ENCODE measurements around the gene DMPK.

DNA sequence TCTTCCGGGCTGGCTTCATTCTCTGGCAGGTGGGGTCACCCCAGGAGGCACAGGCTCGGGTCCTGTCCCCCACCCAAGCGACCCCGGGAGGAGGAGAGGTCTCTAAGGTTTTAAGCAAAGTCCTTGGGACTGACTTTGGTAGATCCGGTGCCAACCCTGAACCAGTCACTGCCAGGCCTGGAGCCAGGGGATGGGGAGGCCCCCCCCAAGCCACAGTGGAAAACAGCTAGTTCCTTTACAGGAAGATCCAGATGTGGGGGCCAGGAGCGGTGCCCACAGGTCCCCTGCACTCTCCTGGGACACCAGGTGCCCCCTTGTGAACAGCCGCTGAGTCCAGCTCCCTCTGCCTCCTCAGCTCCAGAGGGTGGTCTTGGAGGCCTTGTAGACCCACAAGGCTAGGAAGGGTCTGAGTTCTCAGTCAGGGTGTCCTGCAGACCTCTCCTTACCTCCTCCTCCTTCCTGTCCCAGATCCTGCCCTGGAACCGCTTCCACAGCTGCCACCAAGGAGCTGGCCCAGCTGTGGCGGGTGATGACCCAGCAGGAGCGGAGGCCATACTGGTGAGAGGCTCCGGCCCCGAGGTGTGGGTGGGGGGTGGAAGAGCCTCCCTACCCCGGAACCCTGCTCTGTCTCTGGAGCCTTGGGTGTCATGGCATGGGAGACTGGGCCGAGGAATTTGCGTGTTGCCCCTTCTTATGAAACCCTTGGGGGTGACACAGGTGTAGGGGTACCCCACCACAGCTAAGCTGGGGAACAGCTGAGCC lies 19.2 kb downstream of the DMPK start:
- no peak for TF ChIP-seq POLR2A (IDR thresholded peaks at IDR 0.05)
- no peak for TF ChIP-seq EP300 (IDR thresholded peaks at IDR 0.05; ENCODE audit: low read depth)
- TF ChIP-seq, protein P1, sequence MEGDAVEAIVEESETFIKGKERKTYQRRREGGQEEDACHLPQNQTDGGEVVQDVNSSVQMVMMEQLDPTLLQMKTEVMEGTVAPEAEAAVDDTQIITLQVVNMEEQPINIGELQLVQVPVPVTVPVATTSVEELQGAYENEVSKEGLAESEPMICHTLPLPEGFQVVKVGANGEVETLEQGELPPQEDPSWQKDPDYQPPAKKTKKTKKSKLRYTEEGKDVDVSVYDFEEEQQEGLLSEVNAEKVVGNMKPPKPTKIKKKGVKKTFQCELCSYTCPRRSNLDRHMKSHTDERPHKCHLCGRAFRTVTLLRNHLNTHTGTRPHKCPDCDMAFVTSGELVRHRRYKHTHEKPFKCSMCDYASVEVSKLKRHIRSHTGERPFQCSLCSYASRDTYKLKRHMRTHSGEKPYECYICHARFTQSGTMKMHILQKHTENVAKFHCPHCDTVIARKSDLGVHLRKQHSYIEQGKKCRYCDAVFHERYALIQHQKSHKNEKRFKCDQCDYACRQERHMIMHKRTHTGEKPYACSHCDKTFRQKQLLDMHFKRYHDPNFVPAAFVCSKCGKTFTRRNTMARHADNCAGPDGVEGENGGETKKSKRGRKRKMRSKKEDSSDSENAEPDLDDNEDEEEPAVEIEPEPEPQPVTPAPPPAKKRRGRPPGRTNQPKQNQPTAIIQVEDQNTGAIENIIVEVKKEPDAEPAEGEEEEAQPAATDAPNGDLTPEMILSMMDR (IDR thresholded peaks at IDR 0.05), result no peak
- TF ChIP-seq POLR2AphosphoS5 (IDR thresholded peaks at IDR 0.05), result no peak

All from transverse colon (tissue), 4 donors.